ENCODE measurements around the gene MAP3K13. TPM values are rescaled to one million over a fixed set of nuclear protein-coding genes. Genes with fewer than 3 reads are reported as not detected.

MAP3K13 gene
- total RNA-seq, 4 donors from 2014 or later: 12.8 to 44.9 (median 19.6) TPM

GRCh38 chr3:185318141-185318540 is 44.8 kb upstream of the MAP3K13 start:
- TF ChIP-seq EP300 (IDR thresholded peaks at IDR 0.05) (no peak), POLR2A (IDR thresholded peaks at IDR 0.05; ENCODE audit: low read depth) (no peak), POLR2AphosphoS5 (IDR thresholded peaks at IDR 0.05) (no peak)
- TF ChIP-seq, protein P1, sequence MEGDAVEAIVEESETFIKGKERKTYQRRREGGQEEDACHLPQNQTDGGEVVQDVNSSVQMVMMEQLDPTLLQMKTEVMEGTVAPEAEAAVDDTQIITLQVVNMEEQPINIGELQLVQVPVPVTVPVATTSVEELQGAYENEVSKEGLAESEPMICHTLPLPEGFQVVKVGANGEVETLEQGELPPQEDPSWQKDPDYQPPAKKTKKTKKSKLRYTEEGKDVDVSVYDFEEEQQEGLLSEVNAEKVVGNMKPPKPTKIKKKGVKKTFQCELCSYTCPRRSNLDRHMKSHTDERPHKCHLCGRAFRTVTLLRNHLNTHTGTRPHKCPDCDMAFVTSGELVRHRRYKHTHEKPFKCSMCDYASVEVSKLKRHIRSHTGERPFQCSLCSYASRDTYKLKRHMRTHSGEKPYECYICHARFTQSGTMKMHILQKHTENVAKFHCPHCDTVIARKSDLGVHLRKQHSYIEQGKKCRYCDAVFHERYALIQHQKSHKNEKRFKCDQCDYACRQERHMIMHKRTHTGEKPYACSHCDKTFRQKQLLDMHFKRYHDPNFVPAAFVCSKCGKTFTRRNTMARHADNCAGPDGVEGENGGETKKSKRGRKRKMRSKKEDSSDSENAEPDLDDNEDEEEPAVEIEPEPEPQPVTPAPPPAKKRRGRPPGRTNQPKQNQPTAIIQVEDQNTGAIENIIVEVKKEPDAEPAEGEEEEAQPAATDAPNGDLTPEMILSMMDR (IDR thresholded peaks at IDR 0.05): no peak
- no peak for DNase-seq (ENCODE audit: extremely low spot score)
- Histone ChIP-seq H3K4me1 (peaks cover 0 to 19% (median 18%) of the 10 kb centered on the region in 4 donors), H3K27me3 (no peaks in the 10 kb centered on the region), H3K36me3 (no peaks in the 10 kb centered on the region), H3K9me3 (no peaks in the 10 kb centered on the region), H3K4me3 (no peak overlapping the region), H3K27ac (replicated peaks in 1 of 4) (peak overlapping the region in 1 of 4 donors; percentile 53)
- WGBS: 22% methylated on average over 1 of the region's 1 CpG
- intact Hi-C loops (cut with DNase I): no loop called here

- Histone ChIP-seq H3K27me3 (no peaks in the 10 kb centered on the region), H3K4me1 (peaks cover 0 to 19% (median 18%) of the 10 kb centered on the region in 4 donors), H3K9me3 (no peaks in the 10 kb centered on the region), H3K4me3 (no peak overlapping the region), H3K27ac (replicated peaks in 1 of 4) (no peak overlapping the region), H3K36me3 (no peaks in the 10 kb centered on the region)
- TF ChIP-seq EP300 (IDR thresholded peaks at IDR 0.05): no peak
- TF ChIP-seq, protein P1 (IDR thresholded peaks at IDR 0.05): no peak
- TF ChIP-seq POLR2A (IDR thresholded peaks at IDR 0.05; ENCODE audit: low read depth): no peak
- TF ChIP-seq POLR2AphosphoS5 (IDR thresholded peaks at IDR 0.05): no peak
- 97% methylated on average over 6 of the region's 6 CpGs for WGBS
- intact Hi-C loops (cut with DNase I): no loop called here
- no peak for DNase-seq (ENCODE audit: extremely low spot score)
These were observed 43.1 kb upstream of the MAP3K13 start for GRCh38 chr3:185319801-185320200.

DNA sequence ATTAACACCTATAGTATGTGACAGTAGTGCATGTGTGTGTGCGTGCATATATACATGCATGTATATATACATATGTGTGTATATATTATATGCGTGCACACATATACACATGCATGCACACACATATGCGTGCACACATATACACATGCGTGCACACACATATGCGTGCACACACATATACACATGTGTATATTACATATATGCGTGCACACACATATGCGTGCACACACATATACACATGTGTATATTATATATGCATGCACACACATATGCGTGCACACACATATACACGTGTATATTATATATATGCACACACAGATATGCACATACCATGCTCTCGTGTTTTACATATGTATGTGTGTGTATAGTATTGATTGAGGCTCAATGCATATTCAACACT is 42.0 kb upstream of the MAP3K13 start:
- DNase-seq (ENCODE audit: extremely low spot score): no peak
- no peaks in the 10 kb centered on the region for H3K9me3 ChIP-seq
- TF ChIP-seq POLR2AphosphoS5 (IDR thresholded peaks at IDR 0.05): no peak
- no peaks in the 10 kb centered on the region for H3K36me3 ChIP-seq
- H3K27ac ChIP-seq (replicated peaks in 1 of 4): no peak overlapping the region
- no peak overlapping the region for H3K4me3 ChIP-seq
- intact Hi-C loops (cut with DNase I): no loop called here
- peaks cover 0 to 19% (median 18%) of the 10 kb centered on the region in 4 donors for H3K4me1 ChIP-seq
- no peaks in the 10 kb centered on the region for H3K27me3 ChIP-seq
- 96% methylated on average over 10 of the region's 10 CpGs for WGBS

- no peak for DNase-seq (ENCODE audit: extremely low spot score)
- Histone ChIP-seq H3K4me3 (no peak overlapping the region), H3K27me3 (no peaks in the 10 kb centered on the region), H3K9me3 (no peaks in the 10 kb centered on the region), H3K4me1 (peaks cover 0 to 16% (median 15%) of the 10 kb centered on the region in 4 donors), H3K27ac (replicated peaks in 1 of 4) (no peak overlapping the region), H3K36me3 (no peaks in the 10 kb centered on the region)
- TF ChIP-seq POLR2AphosphoS5 (IDR thresholded peaks at IDR 0.05): no peak
- TF ChIP-seq, protein P1 (IDR thresholded peaks at IDR 0.05): no peak
- no peak for TF ChIP-seq POLR2A (IDR thresholded peaks at IDR 0.05; ENCODE audit: low read depth)
- TF ChIP-seq EP300 (IDR thresholded peaks at IDR 0.05): no peak
- WGBS: 63% methylated on average over 5 of the region's 5 CpGs
- intact Hi-C loops (cut with DNase I): no loop called here
These were observed 40.7 kb upstream of the MAP3K13 start for GRCh38 chr3:185322101-185322719.

DNA sequence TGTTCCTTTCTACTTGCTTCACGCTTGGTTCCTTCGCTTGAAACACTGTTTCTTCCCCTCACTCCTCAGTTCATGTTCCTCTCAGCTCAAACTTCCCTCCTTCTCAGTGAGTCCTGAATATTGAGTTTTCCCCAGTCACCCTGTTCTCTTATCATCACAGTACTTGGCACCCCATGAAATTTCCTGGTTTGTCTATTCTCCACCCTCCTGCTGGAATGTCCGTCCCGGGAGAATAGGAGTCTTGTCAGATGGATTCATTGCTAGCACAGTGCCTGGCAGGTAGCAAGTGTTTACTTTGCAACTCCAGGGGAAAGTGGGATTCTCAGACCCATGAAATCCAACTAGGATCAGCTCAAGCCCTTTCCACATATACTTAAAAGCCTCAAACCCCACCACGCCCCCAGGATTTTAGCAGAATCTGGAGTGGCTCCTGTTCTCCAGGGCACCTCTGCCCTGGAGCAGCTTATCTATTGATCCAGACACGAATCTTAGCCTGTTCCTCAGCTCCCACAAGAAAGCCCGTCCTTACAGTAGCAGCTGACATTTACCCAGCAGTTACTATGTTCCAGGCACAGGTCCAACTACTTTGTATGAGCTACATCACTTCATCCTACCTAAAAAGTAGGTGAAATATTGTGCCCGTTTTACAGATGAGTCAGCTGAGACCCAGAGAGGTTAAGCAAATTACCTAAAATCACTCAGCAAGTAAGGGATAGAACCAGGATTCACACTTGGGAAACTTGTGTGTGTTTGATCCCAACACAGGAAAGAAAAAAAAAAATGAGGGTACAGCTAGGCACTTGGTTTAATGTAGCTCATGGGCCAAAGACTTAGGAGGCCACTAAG is 36.8 kb upstream of the MAP3K13 start:
- 88% methylated on average over 8 of the region's 8 CpGs for WGBS
- Histone ChIP-seq H3K36me3 (no peaks in the 10 kb centered on the region), H3K4me3 (no peak overlapping the region), H3K27ac (replicated peaks in 1 of 4) (no peak overlapping the region), H3K9me3 (no peaks in the 10 kb centered on the region), H3K27me3 (no peaks in the 10 kb centered on the region), H3K4me1 (peaks cover 0 to 8% (median 6%) of the 10 kb centered on the region in 4 donors)
- no peak for TF ChIP-seq EP300 (IDR thresholded peaks at IDR 0.05)
- TF ChIP-seq POLR2AphosphoS5 (IDR thresholded peaks at IDR 0.05): no peak
- intact Hi-C loops (cut with DNase I): no loop called here
- DNase-seq (ENCODE audit: extremely low spot score): no peak

Data from esophagus muscularis mucosa (tissue), 4 donors.